ENCODE data around the gene FGF21. TPM values are rescaled to one million over a fixed set of nuclear protein-coding genes. Genes with fewer than 3 reads are reported as not detected.
"Not testable (repeated sequence)": the region's sequence is repeated elsewhere in the genome, so short reads cannot be mapped to it uniquely, and the experiment has no call there.

The FGF21 gene
- total and polyA plus RNA-seq, 8 donors: not detected

DNA sequence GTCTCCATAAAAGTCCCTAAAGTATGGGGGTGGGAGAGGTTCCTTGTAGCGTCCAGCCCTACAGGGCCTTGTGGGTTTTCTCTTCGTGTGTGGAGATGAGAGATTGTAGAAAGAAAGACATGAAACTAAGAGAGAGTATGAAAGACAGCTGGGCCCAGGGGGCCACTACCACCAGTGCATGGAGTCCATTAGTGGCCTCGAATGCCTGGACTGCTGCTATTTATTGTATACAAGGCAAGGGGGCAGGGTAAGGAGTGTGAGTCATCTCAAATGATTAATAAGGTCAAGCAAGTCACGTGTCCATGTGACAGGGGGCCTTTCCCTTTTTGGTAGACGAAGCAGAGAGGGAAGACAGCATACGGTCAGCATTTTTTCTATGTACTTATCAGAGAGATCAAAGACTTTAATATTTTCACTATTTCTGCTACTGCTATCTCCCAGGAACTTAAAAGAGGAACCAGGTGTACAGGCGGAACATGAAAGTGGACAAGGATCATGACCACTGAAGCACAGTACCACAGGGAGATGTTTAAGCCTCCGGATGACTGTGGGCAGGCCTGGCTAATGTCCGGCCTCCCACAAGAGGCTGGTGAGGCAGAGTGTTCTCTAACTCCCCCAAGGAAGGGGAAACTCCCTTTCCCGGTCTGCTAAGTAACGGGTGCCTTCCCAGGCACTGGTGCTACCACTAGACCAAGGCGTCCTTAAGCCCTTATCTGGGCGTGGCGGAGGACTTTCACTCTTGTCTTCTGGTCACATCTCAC is 25.5 kb downstream of the FGF21 start:
- intact Hi-C loops (cut with DNase I; ENCODE audit: low total_unique reads): no loop called here
- Histone ChIP-seq H3K4me3 (no peak overlapping the region), H3K36me3 (no peaks in the 10 kb centered on the region), H3K27ac (peak overlapping the region; percentile 79 to 86 (median 81)), H3K27me3 (no peaks in the 10 kb centered on the region), H3K4me1 (peaks cover 12 to 43% (median 31%) of the 10 kb centered on the region in 4 donors), H3K9me3 (no peaks in the 10 kb centered on the region)
- peak; percentile 54 to 65 for DNase-seq
- peak in 2 of 3 donors; percentile 43 to 46 for TF ChIP-seq POLR2AphosphoS5 (IDR thresholded peaks at IDR 0.05)
- TF ChIP-seq POLR2A (IDR thresholded peaks at IDR 0.05): no peak
- no peak for TF ChIP-seq CTCF (IDR thresholded peaks at IDR 0.05)
- no peak for TF ChIP-seq EP300 (IDR thresholded peaks at IDR 0.05)
- 26 to 38% (median 36%) methylated on average over 13 to 14 of the region's 14 CpGs for WGBS, 5 donors

DNA sequence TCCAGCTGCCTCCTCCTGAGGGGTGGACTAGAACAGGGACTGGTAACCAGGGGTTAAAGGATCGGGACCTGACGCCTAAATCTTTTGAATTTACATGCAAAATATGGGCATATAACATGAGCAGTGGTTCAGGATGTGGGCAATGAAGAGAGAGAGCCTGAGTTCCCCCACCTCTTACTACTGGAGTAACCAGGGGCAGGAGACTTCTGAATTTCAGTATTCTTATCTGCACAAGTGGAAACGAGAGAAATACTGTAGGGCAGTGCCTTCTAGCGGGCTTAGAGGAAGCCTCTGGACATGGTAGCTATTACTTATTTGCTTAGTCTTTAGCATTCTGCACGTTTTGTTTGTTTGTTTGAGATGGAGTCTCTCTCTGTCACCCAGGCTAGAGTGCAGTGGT is 29.2 kb downstream of the FGF21 start:
- Histone ChIP-seq H3K27ac (peak overlapping the region in 4 of 5 donors; percentile 25 to 86 (median 36)), H3K9me3 (no peaks in the 10 kb centered on the region)

DNA sequence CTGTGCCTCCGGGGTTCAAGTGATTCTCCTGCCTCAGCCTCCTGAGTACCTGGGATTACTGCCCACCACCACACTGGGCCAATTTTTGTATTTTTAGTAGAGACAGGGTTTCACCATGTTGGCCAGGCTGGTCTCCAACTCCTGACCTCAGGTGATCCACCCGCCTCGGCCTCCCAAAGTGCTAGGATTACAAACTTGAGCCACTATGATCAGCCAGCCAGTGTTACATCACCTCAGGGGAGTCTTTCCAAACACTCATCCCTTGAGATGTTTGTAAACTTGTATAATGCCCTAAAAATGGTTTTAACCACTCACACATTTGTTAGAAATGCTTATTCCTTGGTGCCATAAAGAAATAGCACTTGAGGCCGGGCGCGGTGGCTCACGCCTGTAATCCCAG is 31.1 kb downstream of the FGF21 start:
- H3K4me3 ChIP-seq; intact Hi-C loops (cut with DNase I; ENCODE audit: low total_unique reads); H3K36me3 ChIP-seq; DNase-seq; H3K9me3 ChIP-seq; H3K27me3 ChIP-seq: not testable (repeated sequence)
- WGBS, 5 donors: 93 to 97% (median 94%) methylated on average over 7 of the region's 7 CpGs
- H3K27ac ChIP-seq: peak overlapping the region in 2 of 5 donors; percentile 64 to 78
- H3K4me1 ChIP-seq: peaks cover 4 to 27% (median 17%) of the 10 kb centered on the region in 4 donors

More for the DNA sequence above, 29.2 kb downstream of the FGF21 start:
- intact Hi-C loops (cut with DNase I; ENCODE audit: low total_unique reads): no loop called here
- peaks cover 11 to 41% (median 30%) of the 10 kb centered on the region in 4 donors for H3K4me1 ChIP-seq
- TF ChIP-seq POLR2AphosphoS5 (IDR thresholded peaks at IDR 0.05): no peak
- no peak for TF ChIP-seq EP300 (IDR thresholded peaks at IDR 0.05)
- TF ChIP-seq CTCF (IDR thresholded peaks at IDR 0.05): peak in 4 of 7 experiments; percentile 27 to 77 (median 48)
- TF ChIP-seq POLR2A (IDR thresholded peaks at IDR 0.05): no peak
- H3K4me3 ChIP-seq: no peak overlapping the region
- 23 to 46% (median 36%) methylated on average over 5 of the region's 5 CpGs for WGBS, 5 donors
- no peaks in the 10 kb centered on the region for H3K36me3 ChIP-seq
- peak in 1 of 2 donors; percentile 74 for DNase-seq
- no peaks in the 10 kb centered on the region for H3K27me3 ChIP-seq

DNA sequence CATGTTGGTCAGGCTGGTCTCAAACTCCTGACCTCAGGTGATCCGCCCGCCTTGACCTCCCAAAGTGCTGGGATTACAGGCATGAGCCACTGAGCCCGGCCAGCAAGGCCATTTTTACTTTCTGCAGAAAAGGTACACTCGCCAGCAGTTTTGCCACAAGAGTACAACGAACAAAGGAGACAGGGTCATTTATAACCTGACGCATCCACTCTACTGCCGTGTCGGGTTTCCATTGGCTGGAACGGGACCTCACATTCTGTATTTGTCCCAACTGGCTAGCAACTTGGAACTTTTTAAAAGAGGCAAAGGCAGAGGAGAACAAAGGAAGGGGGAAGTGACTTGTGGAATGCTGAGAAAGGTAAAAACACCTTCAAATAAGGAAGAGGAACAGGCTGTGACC is 32.0 kb downstream of the FGF21 start:
- H3K27me3 ChIP-seq; H3K36me3 ChIP-seq; H3K9me3 ChIP-seq; H3K4me3 ChIP-seq; intact Hi-C loops (cut with DNase I; ENCODE audit: low total_unique reads): not testable (repeated sequence)
- Histone ChIP-seq H3K27ac (peak overlapping the region; percentile 62 to 78 (median 74)), H3K4me1 (peaks cover 0 to 18% (median 7%) of the 10 kb centered on the region in 4 donors)
- TF ChIP-seq POLR2AphosphoS5 (IDR thresholded peaks at IDR 0.05): peak in 2 of 3 donors; percentile 69 to 72
- DNase-seq: peak in 1 of 2 donors; percentile 74
- 47 to 66% (median 61%) methylated on average over 9 of the region's 9 CpGs for WGBS, 5 donors

DNA sequence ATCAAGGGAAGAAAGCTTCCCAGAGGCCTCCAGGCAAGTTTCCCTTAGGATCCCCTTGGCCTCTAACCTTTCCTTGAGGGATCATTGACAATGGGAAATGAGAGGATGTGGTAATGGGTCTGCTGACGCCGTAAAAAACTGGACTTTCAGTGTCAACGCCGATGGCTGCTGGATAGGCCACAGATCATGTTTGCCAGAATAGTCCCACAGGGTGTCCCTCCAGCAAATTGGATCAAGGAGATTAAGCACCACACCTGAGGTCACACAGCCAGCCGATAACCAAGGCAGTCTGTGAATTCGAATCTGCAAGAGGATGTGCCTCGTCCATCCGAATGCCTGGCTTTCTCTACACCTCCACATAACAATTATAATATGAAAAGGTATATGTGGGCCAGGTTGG is 37.9 kb downstream of the FGF21 start:
- no peak for TF ChIP-seq EP300 (IDR thresholded peaks at IDR 0.05)
- no peak for TF ChIP-seq POLR2AphosphoS5 (IDR thresholded peaks at IDR 0.05)
- no peak for TF ChIP-seq CTCF (IDR thresholded peaks at IDR 0.05)
- TF ChIP-seq POLR2A (IDR thresholded peaks at IDR 0.05): no peak
- H3K9me3 ChIP-seq: no peaks in the 10 kb centered on the region
- peaks cover 16 to 23% (median 18%) of the 10 kb centered on the region in 4 donors for H3K4me1 ChIP-seq
- H3K27me3 ChIP-seq: no peaks in the 10 kb centered on the region
- 78 to 92% (median 82%) methylated on average over 8 of the region's 8 CpGs for WGBS, 5 donors
- no peak overlapping the region for H3K27ac ChIP-seq
- DNase-seq: no peak
- peaks cover 0 to 18% (median 8%) of the 10 kb centered on the region in 4 donors for H3K36me3 ChIP-seq
- H3K4me3 ChIP-seq: no peak overlapping the region
- intact Hi-C loops (cut with DNase I; ENCODE audit: low total_unique reads): no loop called here
